Nephron (organoid): ENCODE results near the gene GPR33.
"Not testable (repeated sequence)": the region's sequence is repeated elsewhere in the genome, so short reads cannot be mapped to it uniquely, and the experiment has no call there.

Experiments
- H3K27ac Mint-ChIP-seq, 3 experiments: 2 replicates each; pipeline ENCODE4 v1.8.0; 2020; ENCODE audit warnings: mixed read lengths in 3 of 3, mild to moderate bottlenecking in 2 of 3, moderate library complexity in 1 of 3
- H3K27me3 Mint-ChIP-seq: 2 replicates; pipeline ENCODE4 v1.8.0; 2021; ENCODE audit warnings: low read depth, mild to moderate bottlenecking, moderate library complexity, mixed read lengths
- H3K36me3 Mint-ChIP-seq: 2 replicates; pipeline ENCODE4 v1.8.0; 2020; ENCODE audit warnings: low read depth, mixed read lengths
- H3K4me1 Mint-ChIP-seq: 2 replicates; pipeline ENCODE4 v1.8.0; 2020; ENCODE audit warnings: mixed read lengths
- H3K4me3 Mint-ChIP-seq, 3 experiments: 2 replicates each; pipeline ENCODE4 v1.8.0; 2020; ENCODE audit warnings: mild to moderate bottlenecking in 3 of 3, mixed read lengths in 3 of 3, moderate library complexity in 2 of 3
- H3K9me3 Mint-ChIP-seq: 2 replicates; pipeline ENCODE4 v1.8.0; 2020; ENCODE audit warnings: mixed read lengths
- CTCF ChIP-seq, 3 experiments: fragments of 200-600 bp; sonication (generic); IDR thresholded peaks; one replicate each; pipeline ENCODE4 v1.5.0; 2021; ENCODE audit warnings: antibody characterized with exemption in 3 of 3; ENCODE audit not compliant: unreplicated experiment in 3 of 3

Gene GPR33

GRCh38 chr14:31477248-31477647 is 10.6 kb downstream of the GPR33 start:
- peak overlapping the region in 2 of 3 experiments; percentile 13 to 62 for H3K27ac Mint-ChIP-seq
- no peaks in the 10 kb centered on the region for H3K4me1 Mint-ChIP-seq
- peaks cover 5% of the 10 kb centered on the region for H3K9me3 Mint-ChIP-seq
- H3K27me3 Mint-ChIP-seq = no peaks in the 10 kb centered on the region
- peaks cover 3% of the 10 kb centered on the region for H3K36me3 Mint-ChIP-seq
- no peak overlapping the region for H3K4me3 Mint-ChIP-seq
- no peak for TF ChIP-seq CTCF (IDR thresholded peaks at IDR 0.05; ENCODE audit: unreplicated experiment in 3 of 3)

DNA sequence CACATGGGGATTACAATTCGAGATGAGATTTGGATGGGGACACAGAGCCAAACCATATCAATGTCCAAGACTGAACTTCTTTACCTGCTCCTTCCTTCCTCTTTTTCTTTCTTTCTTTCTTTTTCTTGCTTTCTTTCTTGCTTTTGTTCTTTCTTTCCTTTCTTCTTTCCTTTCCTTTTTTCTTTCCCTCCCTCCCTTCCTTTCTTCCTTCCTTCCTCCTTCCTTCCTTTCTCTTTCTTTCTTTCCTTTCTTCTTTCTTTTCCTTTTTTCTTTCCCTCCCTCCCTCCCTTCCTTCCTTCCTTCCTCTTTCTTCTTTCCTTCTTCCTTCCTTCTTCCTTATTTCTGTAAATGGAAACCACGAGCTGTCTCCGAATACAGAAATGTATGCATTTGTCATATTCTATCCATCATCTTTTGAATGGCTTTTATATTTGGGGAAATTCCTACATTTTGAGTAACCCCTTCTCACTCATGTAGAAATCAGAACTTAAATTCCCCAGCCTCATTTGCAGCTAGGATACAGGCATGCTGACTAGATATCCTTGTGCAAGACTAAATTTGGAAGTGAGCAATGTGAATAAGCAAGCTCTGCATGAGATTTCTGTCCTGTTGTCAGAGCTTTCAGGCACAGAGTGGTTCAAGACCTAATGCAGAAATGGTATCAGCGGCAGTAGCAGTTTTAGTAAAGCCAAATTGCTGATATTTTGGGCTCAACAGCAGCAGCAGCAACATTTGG is 11.5 kb downstream of the GPR33 start:
- H3K9me3 Mint-ChIP-seq = peaks cover 5% of the 10 kb centered on the region

DNA sequence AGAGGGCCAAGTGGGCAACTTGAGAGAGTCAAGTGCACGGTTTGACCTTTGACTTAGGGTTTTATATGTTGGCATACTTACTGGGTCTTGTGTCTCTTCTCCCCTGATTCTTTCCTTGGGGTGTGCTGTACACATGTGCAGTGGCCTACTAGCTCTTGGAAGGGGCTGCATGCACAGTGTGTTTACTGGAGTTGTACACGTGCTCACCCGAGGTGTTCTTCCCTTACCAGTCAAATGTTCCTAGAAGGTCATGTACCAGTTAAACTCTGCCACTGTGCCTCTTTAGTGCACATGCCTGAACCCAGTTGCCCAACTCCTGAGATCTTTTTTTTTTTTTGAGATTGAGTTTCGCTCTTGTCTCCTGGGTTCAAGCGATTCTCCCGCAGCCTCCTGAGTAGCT is 21.3 kb downstream of the GPR33 start:
- peaks cover 6% of the 10 kb centered on the region for H3K4me1 Mint-ChIP-seq
- no peaks in the 10 kb centered on the region for H3K36me3 Mint-ChIP-seq
- no peak overlapping the region for H3K4me3 Mint-ChIP-seq
- no peaks in the 10 kb centered on the region for H3K27me3 Mint-ChIP-seq
- TF ChIP-seq CTCF (IDR thresholded peaks at IDR 0.05; ENCODE audit: unreplicated experiment in 3 of 3) = no peak
- no peak overlapping the region for H3K27ac Mint-ChIP-seq
- no peaks in the 10 kb centered on the region for H3K9me3 Mint-ChIP-seq

More for the DNA sequence above, 11.5 kb downstream of the GPR33 start:
- TF ChIP-seq CTCF (IDR thresholded peaks at IDR 0.05; ENCODE audit: unreplicated experiment in 3 of 3) = no peak
- Mint-ChIP-seq H3K36me3 (peaks cover 3% of the 10 kb centered on the region), H3K27me3 (no peaks in the 10 kb centered on the region), H3K4me3 (no peak overlapping the region), H3K4me1 (no peaks in the 10 kb centered on the region), H3K27ac (peak overlapping the region in 1 of 3 experiments; percentile 33)

DNA sequence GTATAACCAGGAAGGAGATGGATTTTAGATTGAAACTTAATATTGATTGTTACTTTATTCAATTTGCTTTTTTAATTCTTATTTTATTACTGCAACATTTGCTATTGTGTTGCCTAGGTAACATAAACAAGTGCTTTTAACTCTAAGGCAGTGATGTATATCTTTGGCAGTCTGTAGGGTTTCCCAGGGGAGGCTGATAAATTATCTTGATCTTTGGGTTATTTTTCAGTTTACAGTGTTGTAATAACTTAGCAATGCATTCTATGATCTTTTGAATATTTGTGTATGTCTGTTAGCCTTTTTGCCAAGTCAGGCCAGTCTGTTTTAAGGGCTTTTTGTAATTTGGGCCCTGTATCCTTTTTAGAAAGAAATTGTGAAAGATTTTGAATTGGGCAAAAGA is 22.7 kb downstream of the GPR33 start:
- Mint-ChIP-seq H3K4me1 (peaks cover 6% of the 10 kb centered on the region), H3K27ac (no peak overlapping the region), H3K9me3 (no peaks in the 10 kb centered on the region), H3K27me3 (no peaks in the 10 kb centered on the region), H3K4me3 (no peak overlapping the region), H3K36me3 (no peaks in the 10 kb centered on the region)
- TF ChIP-seq CTCF (IDR thresholded peaks at IDR 0.05; ENCODE audit: unreplicated experiment in 3 of 3) = no peak

DNA sequence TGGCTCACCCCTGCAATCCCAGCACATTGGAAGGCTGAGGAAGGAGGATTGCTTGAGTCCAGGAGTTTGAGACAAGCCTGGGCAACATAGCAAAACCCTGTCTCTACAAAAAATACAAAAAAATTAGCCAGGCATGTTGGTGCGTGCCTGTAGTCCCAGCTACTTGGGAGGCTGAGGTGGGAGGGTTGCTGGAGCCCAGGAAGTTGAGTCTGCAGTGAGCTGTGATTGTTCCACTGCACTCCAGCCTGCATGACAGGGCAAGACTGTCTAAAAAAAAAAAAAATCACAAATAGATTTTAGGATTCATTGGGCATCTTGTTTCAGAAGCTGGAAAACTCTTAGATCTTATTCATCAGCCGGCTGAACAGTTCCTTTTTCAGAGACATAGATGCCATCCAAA is 25.4 kb downstream of the GPR33 start:
- H3K27ac Mint-ChIP-seq, H3K9me3 Mint-ChIP-seq, H3K4me3 Mint-ChIP-seq, H3K27me3 Mint-ChIP-seq, H3K36me3 Mint-ChIP-seq: not testable (repeated sequence)
- peaks cover 19% of the 10 kb centered on the region for H3K4me1 Mint-ChIP-seq

DNA sequence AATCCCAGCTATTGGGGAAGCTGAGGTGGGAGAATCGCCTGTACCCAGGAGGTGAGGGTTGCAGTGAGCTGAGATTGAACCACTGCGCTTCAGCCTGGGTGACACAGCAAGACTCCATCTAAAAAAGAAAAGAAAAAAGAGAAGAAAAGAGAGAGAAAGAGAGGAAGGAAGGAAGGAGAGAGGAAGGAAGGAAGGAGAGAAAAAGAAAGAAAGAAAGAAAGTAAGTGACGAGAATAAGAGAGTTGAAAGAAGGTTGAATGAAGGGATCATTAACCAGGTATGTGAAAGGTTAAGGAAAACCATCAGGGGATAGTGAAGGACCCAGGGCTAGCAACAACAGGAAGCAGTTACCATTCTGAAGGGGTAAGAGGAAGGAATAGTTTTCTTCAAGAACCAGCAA is 26.3 kb downstream of the GPR33 start:
- peaks cover 25% of the 10 kb centered on the region for H3K4me1 Mint-ChIP-seq
- no peak overlapping the region for H3K27ac Mint-ChIP-seq
- no peaks in the 10 kb centered on the region for H3K9me3 Mint-ChIP-seq

More for the DNA sequence above, 26.3 kb downstream of the GPR33 start:
- no peak for TF ChIP-seq CTCF (IDR thresholded peaks at IDR 0.05; ENCODE audit: unreplicated experiment in 3 of 3)
- H3K4me3 Mint-ChIP-seq = no peak overlapping the region
- H3K36me3 Mint-ChIP-seq = no peaks in the 10 kb centered on the region
- no peaks in the 10 kb centered on the region for H3K27me3 Mint-ChIP-seq
